Cardiac ventricle fibroblast (primary cell): ENCODE data around the gene IL1RN. TPM values are rescaled to one million over a fixed set of nuclear protein-coding genes. Genes with fewer than 3 reads are reported as not detected.

Experiments
- total RNA-seq: library from RNA; depleted of rRNA; stranded (reverse); fragments of >200 nt; gene quantifications from 2 replicates; pipeline ENCODE4 v1.2.3, GENCODE V29; 2015

The IL1RN gene
- not detected in 2 replicates for total RNA-seq

GRCh38 chr2:113126845-113127645 lies at the start of gene IL1RN:
Gene IL1RN, plus strand, starts transcription at chr2:113127598. Its CDS starts 27 bp downstream, at chr2:113127625.

GRCh38 chr2:113173542-113174375 lies 46.4 kb downstream of the IL1RN start, which contains the start of gene PSD4:
Gene PSD4, plus strand, starts transcription at chr2:113173971. Its CDS starts 8,486 bp downstream, at chr2:113182457.

Other genes starting within 250 kb of the IL1RN start
- gene IL37, start 216.4 kb upstream of the IL1RN start, total RNA-seq: not detected in 2 replicates
- gene IL36G, start 149.6 kb upstream of the IL1RN start, total RNA-seq: not detected in 2 replicates
- gene IL36A, start 122.1 kb upstream of the IL1RN start, total RNA-seq: not detected in 2 replicates
- not detected in 2 replicates for gene IL36B, start 74.7 kb upstream of the IL1RN start, total RNA-seq
- gene IL36RN, start 68.4 kb upstream of the IL1RN start, total RNA-seq: not detected in 2 replicates
- gene IL1F10, start 59.6 kb upstream of the IL1RN start, total RNA-seq: not detected in 2 replicates
- gene PSD4, start 46.4 kb downstream of the IL1RN start, total RNA-seq: 0.69 and 1.4 TPM in 2 replicates
- gene PAX8, start 151.3 kb downstream of the IL1RN start, total RNA-seq: 1.9 and 3.0 TPM in 2 replicates